Suppressor macrophage (primary cell): ENCODE data around the gene SHISAL1.

Experiments used
- DNase-seq, 4 experiments: peaks; one replicate each; pipeline ENCODE4 v3.0.0-alpha.2; 2020 to 2022

SHISAL1 gene

GRCh38 chr22:44207173-44207980 is 105.4 kb downstream of the SHISAL1 start:
- DNase-seq: no peak

GRCh38 chr22:44206696-44207095 is 106.1 kb downstream of the SHISAL1 start:
- DNase-seq: no peak

GRCh38 chr22:44206330-44206645 is 106.5 kb downstream of the SHISAL1 start:
- no peak for DNase-seq

GRCh38 chr22:44205516-44206329 is 107.0 kb downstream of the SHISAL1 start:
- no peak for DNase-seq

GRCh38 chr22:44204739-44205515 is 107.8 kb downstream of the SHISAL1 start:
- no peak for DNase-seq

GRCh38 chr22:44203203-44203602 is 109.5 kb downstream of the SHISAL1 start:
- DNase-seq: no peak

GRCh38 chr22:44202261-44202789 is 110.4 kb downstream of the SHISAL1 start:
- DNase-seq: peak in 3 of 4 experiments; percentile 15 to 50 (median 31)

- DNase-seq: no peak
Observed at GRCh38 chr22:44201665-44202064, 111.1 kb downstream of the SHISAL1 start.

- DNase-seq: peak in 1 of 4 experiments; percentile 17
Observed at GRCh38 chr22:44200855-44201550, 111.7 kb downstream of the SHISAL1 start.

- no peak for DNase-seq
Observed at GRCh38 chr22:44200451-44200850, 112.3 kb downstream of the SHISAL1 start.

GRCh38 chr22:44199866-44200265 is 112.9 kb downstream of the SHISAL1 start:
- no peak for DNase-seq

- no peak for DNase-seq
Observed at GRCh38 chr22:44199164-44199563, 113.6 kb downstream of the SHISAL1 start.

- no peak for DNase-seq
Observed at GRCh38 chr22:44197271-44197670, 115.5 kb downstream of the SHISAL1 start.

- DNase-seq: no peak
Observed at GRCh38 chr22:44196731-44197131, 116.0 kb downstream of the SHISAL1 start.

GRCh38 chr22:44196241-44196640 is 116.5 kb downstream of the SHISAL1 start:
- no peak for DNase-seq

- DNase-seq: no peak
Observed at GRCh38 chr22:44195189-44195871, 117.4 kb downstream of the SHISAL1 start.

GRCh38 chr22:44194569-44194968 is 118.2 kb downstream of the SHISAL1 start:
- no peak for DNase-seq
